Muscle of arm (tissue), 12 donors: Measurements from ENCODE around the gene PKN1. TPM values are rescaled to one million over a fixed set of nuclear protein-coding genes. Genes with fewer than 3 reads are reported as not detected.
"Not testable (repeated sequence)": the region's sequence is repeated elsewhere in the genome, so short reads cannot be mapped to it uniquely, and the experiment has no call there.

Experiments used
- DNase-seq: peaks from one replicate; pipeline ENCODE4 v3.0.0-alpha.2; 2013
- polyA plus RNA-seq, 12 donors: library from polyadenylated mRNA; unstranded; fragments of 120-200 nt; gene quantifications; one replicate each; pipeline ENCODE4 v1.2.1, GENCODE V29; 2013; ENCODE audit not compliant: insufficient read length in 12 of 12

PKN1 gene
- polyA plus RNA-seq, 12 donors, result 41.3 to 73.8 (median 53.7) TPM; not detected in 1

- no peak for DNase-seq
Observed at GRCh38 chr19:14459703-14460102, 26.6 kb downstream of the PKN1 start.

- DNase-seq, result no peak
Observed at GRCh38 chr19:14460935-14461334, 27.8 kb downstream of the PKN1 start.

DNA sequence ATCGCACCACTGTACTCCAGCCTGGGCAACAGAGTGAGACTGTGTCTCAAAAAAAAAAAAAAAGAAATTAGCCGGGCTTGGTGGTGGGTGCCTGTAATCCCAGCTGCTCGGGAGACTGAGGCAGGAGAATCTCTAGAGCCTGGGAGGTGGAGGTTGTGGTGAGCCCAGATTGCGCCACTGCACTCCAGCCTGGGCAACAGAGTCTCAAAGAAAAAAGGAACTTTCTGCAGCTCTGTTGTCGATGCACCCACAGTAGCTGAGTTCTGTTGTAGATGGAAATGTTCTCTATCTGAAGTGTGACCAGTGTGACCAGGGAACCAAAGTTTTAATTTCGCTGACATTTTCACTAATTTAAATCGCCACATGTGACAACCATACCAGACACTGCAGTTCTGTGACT, 29.3 kb downstream of the PKN1 start:
- not testable (repeated sequence) for DNase-seq

DNA sequence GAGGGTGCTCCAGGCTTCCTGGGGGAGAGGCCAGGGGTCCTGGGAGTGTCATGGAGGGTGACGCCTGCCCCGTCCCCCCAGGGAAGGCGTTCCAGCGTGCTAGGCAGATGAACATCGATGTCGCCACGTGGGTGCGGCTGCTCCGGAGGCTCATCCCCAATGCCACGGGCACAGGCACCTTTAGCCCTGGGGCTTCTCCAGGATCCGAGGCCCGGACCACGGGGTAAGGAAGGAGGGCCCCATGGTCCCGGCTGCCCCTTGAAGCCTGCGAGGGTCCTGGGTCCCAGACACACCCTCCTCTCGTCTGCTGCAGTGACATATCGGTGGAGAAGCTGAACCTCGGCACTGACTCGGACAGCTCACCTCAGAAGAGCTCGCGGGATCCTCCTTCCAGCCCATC, 30.6 kb downstream of the PKN1 start:
- DNase-seq, result no peak

GRCh38 chr19:14467391-14467790, 34.3 kb downstream of the PKN1 start:
- DNase-seq, result no peak

DNA sequence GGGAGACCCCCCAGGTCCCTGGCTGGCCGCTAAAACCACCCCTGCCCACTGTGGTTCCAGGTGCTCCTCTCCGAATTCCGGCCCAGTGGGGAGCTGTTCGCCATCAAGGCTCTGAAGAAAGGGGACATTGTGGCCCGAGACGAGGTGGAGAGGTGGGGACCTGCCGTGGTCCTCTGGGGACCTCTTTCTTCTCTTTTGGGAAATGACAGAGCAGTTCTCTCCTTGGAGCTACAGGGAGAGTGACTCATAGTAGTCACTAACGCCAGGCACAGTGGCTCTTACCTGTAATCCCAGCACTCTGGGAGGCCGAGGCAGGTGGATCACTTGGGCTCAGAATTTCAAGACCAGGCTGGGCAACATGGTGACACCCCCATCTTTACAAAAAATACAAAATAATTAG, 34.7 kb downstream of the PKN1 start:
- no peak for DNase-seq

DNA sequence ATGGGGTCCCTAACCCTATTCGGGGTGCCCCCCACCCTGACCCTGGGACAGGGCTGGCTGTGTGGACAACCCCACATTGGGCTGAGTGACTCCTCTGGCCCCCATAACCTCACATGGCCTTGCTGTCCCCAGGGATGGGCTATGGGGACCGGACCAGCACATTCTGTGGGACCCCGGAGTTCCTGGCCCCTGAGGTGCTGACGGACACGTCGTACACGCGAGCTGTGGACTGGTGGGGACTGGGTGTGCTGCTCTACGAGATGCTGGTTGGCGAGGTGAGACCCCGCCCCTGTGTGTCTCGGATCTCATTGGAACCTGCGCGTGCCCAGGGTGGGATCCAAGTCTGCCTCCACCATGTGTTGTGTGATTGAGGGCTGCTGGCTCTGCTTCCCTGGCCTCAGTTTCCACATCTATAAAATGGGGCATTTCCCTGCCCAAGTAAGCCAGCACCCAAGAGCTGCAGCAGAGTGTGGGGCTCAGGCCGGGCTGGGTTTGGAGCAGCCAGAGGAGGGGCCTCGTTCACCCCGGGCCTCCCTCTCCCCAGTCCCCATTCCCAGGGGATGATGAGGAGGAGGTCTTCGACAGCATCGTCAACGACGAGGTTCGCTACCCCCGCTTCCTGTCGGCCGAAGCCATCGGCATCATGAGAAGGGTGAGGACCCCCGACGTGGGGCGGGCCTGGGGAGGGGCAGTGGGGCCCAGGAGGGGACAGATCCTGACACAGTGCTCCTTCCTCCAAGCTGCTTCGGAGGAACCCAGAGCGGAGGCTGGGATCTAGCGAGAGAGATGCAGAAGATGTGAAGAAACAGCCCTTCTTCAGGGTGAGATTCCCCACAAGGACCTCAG, 37.1 kb downstream of the PKN1 start:
- DNase-seq, result no peak

DNA sequence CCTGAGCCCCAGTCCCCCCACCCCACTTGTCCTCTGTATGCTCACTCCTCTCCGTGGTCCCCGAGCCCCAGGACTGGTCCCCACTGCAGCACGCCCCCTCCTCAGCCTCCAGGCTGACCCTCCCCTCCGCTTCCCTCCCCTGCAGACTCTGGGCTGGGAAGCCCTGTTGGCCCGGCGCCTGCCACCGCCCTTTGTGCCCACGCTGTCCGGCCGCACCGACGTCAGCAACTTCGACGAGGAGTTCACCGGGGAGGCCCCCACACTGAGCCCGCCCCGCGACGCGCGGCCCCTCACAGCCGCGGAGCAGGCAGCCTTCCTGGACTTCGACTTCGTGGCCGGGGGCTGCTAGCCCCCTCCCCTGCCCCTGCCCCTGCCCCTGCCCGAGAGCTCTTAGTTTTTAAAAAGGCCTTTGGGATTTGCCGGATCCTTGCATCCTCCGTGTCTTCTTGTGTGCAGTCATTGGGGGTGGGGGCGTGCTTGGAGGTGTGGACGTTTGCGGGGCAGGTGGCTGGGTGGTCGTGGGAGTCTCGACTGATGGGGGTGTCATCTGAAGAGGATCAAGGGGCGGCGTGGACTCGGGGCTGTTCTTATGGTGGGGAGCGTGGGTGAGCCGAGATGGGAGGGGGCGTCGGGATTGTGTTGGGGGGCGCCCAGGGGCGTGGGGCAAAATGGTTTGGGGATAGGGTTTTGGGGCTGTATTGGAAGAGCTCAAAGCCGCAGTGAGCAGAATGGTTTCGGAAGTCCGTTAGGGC, 38.5 kb downstream of the PKN1 start:
- DNase-seq, result no peak

- DNase-seq, result peak; percentile 69
Observed at GRCh38 chr19:14472202-14472938, 39.3 kb downstream of the PKN1 start.

GRCh38 chr19:14473073-14473977, 40.2 kb downstream of the PKN1 start:
- DNase-seq, result no peak

DNA sequence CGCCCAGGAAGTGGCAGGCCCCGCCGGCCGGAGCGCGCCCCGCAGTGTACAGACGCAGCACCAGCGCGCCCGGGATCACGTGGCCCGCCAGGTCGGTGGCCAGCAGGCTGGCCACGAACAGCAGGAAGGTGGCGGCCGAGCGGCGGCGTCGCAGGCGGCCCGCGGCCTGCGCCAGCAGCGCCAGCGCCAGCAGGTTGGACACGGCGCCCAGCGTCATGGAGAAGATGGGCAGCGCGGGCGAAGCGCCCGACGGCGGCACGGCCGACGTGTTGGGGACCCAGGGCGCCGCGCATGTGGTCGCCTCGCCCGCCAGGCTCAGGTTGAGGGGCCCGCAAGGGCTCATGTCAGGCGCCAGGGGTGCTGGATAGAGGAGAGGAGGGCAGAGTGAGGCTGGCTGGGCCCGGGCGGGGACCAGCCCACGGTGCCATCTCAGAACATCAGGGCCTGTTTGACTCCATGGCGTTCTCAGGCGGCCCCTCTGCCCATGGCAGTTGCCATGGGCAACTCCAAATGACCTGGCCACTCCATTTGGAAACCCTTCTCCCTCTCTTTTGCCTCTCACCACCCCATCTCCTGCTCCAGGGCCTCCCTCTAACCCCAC, 41.0 kb downstream of the PKN1 start:
- no peak for DNase-seq

- no peak for DNase-seq
Observed at GRCh38 chr19:14474827-14475226, 41.7 kb downstream of the PKN1 start.

DNA sequence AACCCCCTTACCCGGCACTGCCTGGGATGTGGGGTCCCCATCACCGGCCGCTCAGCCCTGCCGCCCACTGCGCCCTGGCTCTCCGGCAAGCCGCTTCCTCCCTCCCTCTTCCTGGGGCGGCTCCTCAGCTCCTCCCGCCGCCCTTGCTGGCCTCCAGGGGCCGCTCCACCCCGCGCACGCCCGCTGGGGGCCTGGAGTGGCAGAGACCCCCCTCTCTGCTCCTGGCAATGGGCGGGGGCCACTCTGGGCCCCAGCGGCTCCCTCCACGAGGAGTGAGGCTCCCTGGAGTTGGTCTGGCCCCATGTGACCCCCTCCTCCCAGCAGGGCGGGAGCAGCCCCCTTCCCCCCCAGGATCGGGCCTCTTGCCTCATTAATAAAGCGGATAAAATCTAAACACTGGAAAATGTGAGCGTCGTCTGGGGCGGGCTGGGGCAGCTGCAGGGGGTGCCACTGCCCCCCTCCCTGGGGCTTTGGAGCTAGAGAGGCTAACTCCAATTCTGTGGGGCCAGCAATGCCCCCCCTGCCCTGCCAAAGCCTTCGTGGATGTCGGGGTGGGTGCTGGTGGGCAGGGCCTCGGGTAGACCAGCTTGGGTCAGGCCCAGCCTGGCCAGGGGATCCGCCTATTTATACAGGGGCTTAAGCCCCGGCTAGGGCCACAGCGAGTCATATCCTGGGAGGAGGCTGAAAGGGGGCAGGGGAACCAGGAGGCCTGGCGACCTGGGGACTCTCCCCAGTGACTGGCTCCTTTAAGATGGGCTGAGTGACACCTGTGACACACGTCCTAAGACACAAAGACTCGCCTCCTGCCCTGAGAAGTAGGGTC, 42.4 kb downstream of the PKN1 start, which contains the start of gene PTGER1:
TSS of gene PTGER1 (minus strand) at position 104 of the 823 bp plus-strand sequence. CDS start 1,034 bp downstream, outside the sequence.
- no peak for DNase-seq

- DNase-seq, result no peak
Observed at GRCh38 chr19:14476327-14476672, 43.2 kb downstream of the PKN1 start.

DNA sequence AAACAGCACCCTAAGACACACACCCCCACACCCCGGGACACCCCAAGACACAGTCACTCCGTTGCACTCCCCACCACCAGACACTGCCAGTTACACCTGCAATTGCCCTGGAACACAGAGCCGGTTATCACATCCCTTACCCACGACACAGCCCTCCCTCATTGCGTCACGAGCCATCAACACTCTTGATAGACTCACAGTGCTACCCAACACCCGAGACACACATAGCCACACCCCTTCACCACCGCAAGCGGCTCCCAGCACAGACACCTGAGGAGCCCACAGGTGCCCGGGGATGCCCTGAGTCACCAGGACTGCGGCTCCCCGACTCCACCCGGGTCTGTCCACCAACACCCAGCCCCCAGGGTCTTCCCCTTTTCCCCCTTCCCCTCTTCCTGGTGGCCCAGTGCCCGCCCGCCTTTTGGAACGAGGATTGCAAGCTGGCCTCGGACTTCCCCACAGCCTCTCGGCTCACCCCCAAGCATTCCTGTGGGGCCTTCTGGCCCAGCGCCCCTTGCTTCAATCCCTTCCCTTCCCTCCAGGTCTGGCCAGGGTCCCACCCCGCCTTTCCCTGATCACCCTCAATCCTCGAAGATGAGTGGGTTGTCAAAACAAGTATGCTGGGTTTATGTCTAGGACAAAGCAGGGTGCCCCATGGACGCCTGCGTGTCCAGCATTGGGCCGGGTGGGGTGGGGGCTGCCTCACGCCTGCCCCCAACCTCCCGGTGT, 43.7 kb downstream of the PKN1 start:
- no peak for DNase-seq

DNA sequence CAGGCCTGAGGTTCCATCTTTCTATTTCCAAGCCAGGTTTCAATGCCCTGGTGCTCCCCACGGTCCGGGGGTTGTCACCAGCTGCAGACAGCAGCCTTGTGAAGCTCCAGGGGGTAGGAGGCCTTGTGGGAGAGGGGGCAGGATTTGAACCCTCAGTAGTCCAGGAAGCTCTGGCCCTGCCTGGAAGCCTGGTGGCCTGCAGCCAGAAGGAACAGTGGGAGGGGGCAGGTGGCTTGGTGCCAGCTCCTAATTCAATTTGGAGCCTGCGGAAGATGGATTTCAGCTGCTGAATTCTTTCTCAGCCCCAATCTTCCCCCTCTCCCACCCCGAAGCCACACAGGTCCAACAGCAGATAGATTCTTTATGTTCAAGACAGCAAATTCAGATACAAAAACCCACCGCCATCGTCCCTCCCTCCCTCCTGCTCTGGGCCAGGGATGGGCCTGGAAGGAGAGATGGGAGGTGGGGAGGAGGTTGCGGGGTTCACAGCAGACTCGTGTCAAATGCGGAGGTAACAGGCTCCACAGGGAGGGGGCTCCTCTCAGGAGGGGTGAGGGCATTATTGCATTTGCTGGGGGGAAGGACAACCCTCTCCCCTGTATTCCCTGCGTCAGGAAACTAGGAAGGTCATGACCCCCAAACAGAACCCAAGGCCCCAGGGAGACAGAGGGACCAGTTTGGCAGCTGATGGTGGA, 44.5 kb downstream of the PKN1 start:
- DNase-seq, result no peak

DNA sequence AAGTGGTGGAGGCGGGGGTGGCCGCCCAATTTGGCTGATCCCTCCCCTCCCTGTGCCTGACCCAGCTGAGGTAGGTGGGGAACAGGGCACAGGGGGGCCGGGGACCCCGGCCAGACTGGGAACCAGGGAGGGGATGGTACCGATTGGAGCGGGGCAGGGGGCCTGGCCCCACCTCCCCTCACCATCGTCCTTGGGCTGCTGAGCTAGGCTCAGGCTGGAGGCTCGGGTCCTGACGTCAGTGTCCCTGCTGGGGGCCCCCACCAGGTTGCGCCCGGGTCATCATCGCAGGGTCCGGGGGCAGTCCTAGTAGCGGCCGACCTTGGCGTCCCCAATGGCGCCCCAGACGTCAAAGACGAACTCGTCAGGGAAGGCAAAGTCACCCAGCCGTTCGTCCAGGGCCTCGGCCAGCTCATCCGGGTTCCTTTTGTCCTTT, 45.0 kb downstream of the PKN1 start:
- no peak for DNase-seq

- DNase-seq, result no peak
Observed at GRCh38 chr19:14479309-14479974, 46.3 kb downstream of the PKN1 start.
